HCT116 (cell line): ENCODE measurements around the gene STK4. TPM values are rescaled to one million over a fixed set of nuclear protein-coding genes. Genes with fewer than 3 reads are reported as not detected.

Source experiments
- ATAC-seq: fragments of 200-7000 bp; cut with Tn5 transposase; 2 replicates; pipeline ENCODE4 v1.9.1; 2020; ENCODE audit warnings: mild to moderate bottlenecking, moderate library complexity
- BruUV-seq: library from RNA; stranded (reverse); fragments of 400-500 nt; replicated peaks from 2 replicates; lab custom pipeline; 2021; lab: Mats Ljungman, UMichigan
- CTCF ChIA-PET: fragments of 300-600 bp; sonication (Branson Sonifier 250); formaldehyde crosslinking; loops from one replicate; lab custom pipeline; 2021; ENCODE audit warnings: antibody characterized with exemption; lab: Charles Lee
- POLR2A ChIA-PET: fragments of 300-600, 350-600 bp; sonication (Branson Sonifier 250); formaldehyde crosslinking; loops from one replicate; lab custom pipeline; 2021; ENCODE audit warnings: antibody characterized with exemption; lab: Charles Lee
- RAD21 ChIA-PET, 2 experiments: fragments of 300-600 bp; sonication (Branson Sonifier 250); formaldehyde crosslinking; loops; one replicate each; lab custom pipeline; 2023; ENCODE audit warnings: low total read pairs in 2 of 2; ENCODE audit not compliant: uncharacterized antibody in 2 of 2, unreplicated experiment in 2 of 2, low non-redundant PET in 1 of 2; lab: Charles Lee
- DNase-seq: peaks from one replicate; pipeline ENCODE4 v3.0.0-alpha.2; 2010; ENCODE audit warnings: low read depth, low spot score
- H2AFZ ChIP-seq: fragments of 200-600 bp; shearing (Covaris generic), sonication (generic); 2 replicates; pipeline ENCODE4 v1.6.1; 2017; ENCODE audit warnings: low read depth, mixed run types, mixed read lengths, antibody characterized with exemption, low read length; ENCODE audit not compliant: poor library complexity, severe bottlenecking
- H3K27ac ChIP-seq: 2 replicates; pipeline ENCODE4 v1.5.1; 2012; ENCODE audit warnings: low read depth, low read length
- H3K27me3 ChIP-seq: fragments of 200-600 bp; sonication (generic); 2 replicates; pipeline ENCODE4 v1.6.1; 2016; ENCODE audit warnings: mixed run types, low read length, mixed read lengths; ENCODE audit not compliant: insufficient read depth
- H3K36me3 ChIP-seq, 2 experiments: fragments of 200-500 bp in 1 of 2; fragments of 200-600 bp in 1 of 2; sonication (Bioruptor generic) in 1 of 2; sonication (generic) in 1 of 2; 2 replicates each; pipeline versions ENCODE4 v1.5.1 to v1.6.1; 2014 to 2016; ENCODE audit warnings: low read length in 2 of 2, inconsistent platforms in 1 of 2, mixed read lengths in 1 of 2, mixed run types in 1 of 2; ENCODE audit not compliant: insufficient read depth in 2 of 2, control insufficient read depth in 1 of 2
- H3K4me1 ChIP-seq, 2 experiments: fragments of 200-600 bp in 1 of 2; sonication (generic) in 1 of 2; 2 replicates each; pipeline versions ENCODE4 v1.5.1 to v1.6.1; 2012 to 2017; ENCODE audit warnings: low read length in 2 of 2, inconsistent platforms in 1 of 2, mild to moderate bottlenecking in 1 of 2, mixed read lengths in 1 of 2, mixed run types in 1 of 2, moderate library complexity in 1 of 2; ENCODE audit not compliant: insufficient read depth in 2 of 2, control insufficient read depth in 1 of 2
- H3K4me2 ChIP-seq: fragments of 200-600 bp; sonication (generic); 2 replicates; pipeline ENCODE4 v1.6.1; 2017; ENCODE audit warnings: mixed run types, low read length, mixed read lengths
- H3K4me3 ChIP-seq, 2 experiments: fragments of 200-600 bp in 1 of 2; sonication (generic) in 1 of 2; replicated peaks in 1 of 2; 2 replicates each; pipeline ENCODE4 v1.5.1; 2011 to 2016; ENCODE audit warnings: low read length in 2 of 2, control low read depth in 1 of 2, low read depth in 1 of 2, mild to moderate bottlenecking in 1 of 2, mixed read lengths in 1 of 2, mixed run types in 1 of 2
- H3K79me2 ChIP-seq: fragments of 200-600 bp; sonication (generic); 2 replicates; pipeline ENCODE4 v1.6.1; 2017; ENCODE audit warnings: mild to moderate bottlenecking, mixed run types, low read length, moderate library complexity, mixed read lengths; ENCODE audit not compliant: insufficient read depth
- H3K9ac ChIP-seq: fragments of 200-600 bp; sonication (generic); 2 replicates; pipeline ENCODE4 v1.6.1; 2016; ENCODE audit warnings: low read length, mixed read lengths
- H3K9me2 ChIP-seq: fragments of 200-600 bp; sonication (generic), shearing (Covaris generic); 2 replicates; pipeline ENCODE4 v1.6.1; 2017; ENCODE audit warnings: mixed run types, mild to moderate bottlenecking, moderate library complexity; ENCODE audit not compliant: insufficient read depth
- H3K9me3 ChIP-seq, 2 experiments: fragments of 200-500 bp in 1 of 2; fragments of 200-600 bp in 1 of 2; sonication (Bioruptor generic) in 1 of 2; sonication (generic) in 1 of 2; 2 replicates each; pipeline ENCODE4 v1.6.1; 2014 to 2017; ENCODE audit warnings: low read length in 2 of 2, mixed read lengths in 2 of 2, inconsistent platforms in 1 of 2, low read depth in 1 of 2, mild to moderate bottlenecking in 1 of 2, mixed run types in 1 of 2, moderate library complexity in 1 of 2; ENCODE audit not compliant: control insufficient read depth in 1 of 2, insufficient read depth in 1 of 2
- H4K20me1 ChIP-seq: fragments of 200-600 bp; sonication (generic), shearing (Covaris generic); 2 replicates; pipeline ENCODE4 v1.6.1; 2017; ENCODE audit warnings: mixed run types, mild to moderate bottlenecking, moderate library complexity; ENCODE audit not compliant: insufficient read depth
- CEBPB ChIP-seq: IDR thresholded peaks from 2 replicates; pipeline ENCODE4 v1.6.1; 2012; ENCODE audit warnings: low read depth
- ELF1 ChIP-seq: IDR thresholded peaks from 2 replicates; pipeline ENCODE4 v1.6.1; 2012; ENCODE audit warnings: low read depth, borderline replicate concordance
- FOSL1 ChIP-seq: IDR thresholded peaks from 2 replicates; pipeline ENCODE4 v1.6.1; 2012; ENCODE audit warnings: low read depth
- MAX ChIP-seq: IDR thresholded peaks from 2 replicates; pipeline ENCODE4 v1.6.1; 2012
- RAD21 ChIP-seq: IDR thresholded peaks from 2 replicates; pipeline ENCODE4 v1.6.1; 2012; ENCODE audit warnings: low read depth, mild to moderate bottlenecking
- SP1 ChIP-seq: IDR thresholded peaks from 2 replicates; pipeline ENCODE4 v1.6.1; 2012; ENCODE audit warnings: low read depth
- intact Hi-C: fragments of 100-400 bp; cut with micrococcal nuclease; formaldehyde crosslinking; loops from 2 replicates; pipeline ENCODE4 v1.10.0; 2022
- total RNA-seq: library from RNA; stranded (reverse); gene quantifications from one replicate; pipeline ENCODE4 v1.2.1, GENCODE V29; 2021; ENCODE audit not compliant: unreplicated experiment

STK4 gene
- total RNA-seq, 1 experiment from 2014 or later: 45.4 TPM

- Histone ChIP-seq H3K4me2 (no peak overlapping the region), H3K27ac (no peak overlapping the region), H3K4me1 (no peaks in the 10 kb centered on the region), H4K20me1 (no peaks in the 10 kb centered on the region; the same call in 1 of the 2 replicates)
- ChIA-PET POLR2A (no interaction called here), CTCF (no interaction called here), RAD21 (no interaction called here)
- intact Hi-C loops: no loop called here
- BruUV-seq: no TSS peak
- ATAC-seq: no peak
- TF ChIP-seq MAX: no peak
- TF ChIP-seq ELF1: no peak
- TF ChIP-seq RAD21: no peak
- no peak for TF ChIP-seq SP1
- no peak for TF ChIP-seq FOSL1
- TF ChIP-seq, all 23 proteins: peak for 0
- no peaks in the 10 kb centered on the region for H3K9me3 ChIP-seq
- no peak overlapping the region for H3K9ac ChIP-seq
- no peak overlapping the region for H3K4me3 ChIP-seq
- no peak for DNase-seq
- H3K9me2 ChIP-seq: no peaks in the 10 kb centered on the region
- peaks cover 49 to 62% of the 10 kb centered on the region in 2 experiments; a peak in 3 of 4 replicates for H3K36me3 ChIP-seq
- H3K27me3 ChIP-seq: no peaks in the 10 kb centered on the region
- H3K79me2 ChIP-seq: 0 out of 2 replicates have a peak, but pooled peaks cover 3% of the 10 kb centered on the region
- no peak overlapping the region for H2AFZ ChIP-seq
Measured at GRCh38 chr20:44945261-44945660, 21.1 kb upstream of the STK4 start.

DNA sequence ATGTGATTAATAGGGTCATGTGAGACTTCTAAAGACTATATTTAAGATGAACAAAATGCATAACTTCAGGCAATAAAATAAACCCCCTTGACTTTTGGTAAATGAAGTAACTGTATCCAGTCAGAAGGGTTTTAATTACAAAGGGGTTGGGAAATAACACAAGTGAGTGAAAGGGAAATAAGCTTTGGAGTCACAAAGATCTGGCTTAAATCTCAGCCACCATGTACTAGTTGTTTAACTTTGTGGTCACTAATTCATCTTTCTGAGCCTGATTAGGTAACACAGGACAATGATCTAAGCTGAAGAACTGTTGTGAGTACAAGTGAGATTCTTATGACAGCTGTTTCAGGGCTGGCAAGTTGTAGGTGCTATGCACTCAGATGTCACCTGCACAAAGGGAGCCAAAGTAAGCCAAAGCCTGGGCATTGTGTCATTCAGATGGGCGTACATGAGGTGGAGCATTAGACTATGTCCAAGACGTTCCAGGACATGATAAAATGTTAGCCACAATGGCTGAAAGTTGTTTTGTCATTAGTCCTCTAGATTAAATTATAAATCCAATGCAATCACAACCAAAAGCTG is 19.9 kb upstream of the STK4 start:
- no peak overlapping the region for H2AFZ ChIP-seq
- H3K36me3 ChIP-seq: peaks cover 56 to 71% of the 10 kb centered on the region in 2 experiments; a peak in 3 of 4 replicates
- CTCF ChIA-PET: no interaction called here
- intact Hi-C loops: no loop called here
- H3K79me2 ChIP-seq: 0 out of 2 replicates have a peak, but pooled peaks cover 3% of the 10 kb centered on the region
- RAD21 ChIA-PET: no interaction called here
- no peak for TF ChIP-seq CEBPB
- no peaks in the 10 kb centered on the region for H3K9me3 ChIP-seq
- H4K20me1 ChIP-seq: no peaks in the 10 kb centered on the region; the same call in 1 of the 2 replicates
- H3K4me1 ChIP-seq: no peaks in the 10 kb centered on the region
- DNase-seq (no peak), ATAC-seq (no peak)
- POLR2A ChIA-PET: interaction anchor here (1.0 to 1.9 kb wide), 2 partner anchors 14 kb away, joined by 3 to 5 read pairs; partner anchors contain the start of gene TOMM34
- H3K27ac ChIP-seq: no peak overlapping the region
- H3K27me3 ChIP-seq: no peaks in the 10 kb centered on the region
- no peak overlapping the region for H3K9ac ChIP-seq
- no peaks in the 10 kb centered on the region for H3K9me2 ChIP-seq
- no TSS peak for BruUV-seq
- H3K4me3 ChIP-seq: no peak overlapping the region
- H3K4me2 ChIP-seq: no peak overlapping the region
